Limb (tissue), 2 donors: Measurements from ENCODE around the gene C1orf226.
"Not testable (repeated sequence)": the region's sequence is repeated elsewhere in the genome, so short reads cannot be mapped to it uniquely, and the experiment has no call there.

Experiments used
- DNase-seq, 2 donors: peaks; one replicate each; pipeline ENCODE4 v3.0.0-alpha.2; 2016; ENCODE audit errors: extremely low spot score in 2 of 2

Gene C1orf226

DNA sequence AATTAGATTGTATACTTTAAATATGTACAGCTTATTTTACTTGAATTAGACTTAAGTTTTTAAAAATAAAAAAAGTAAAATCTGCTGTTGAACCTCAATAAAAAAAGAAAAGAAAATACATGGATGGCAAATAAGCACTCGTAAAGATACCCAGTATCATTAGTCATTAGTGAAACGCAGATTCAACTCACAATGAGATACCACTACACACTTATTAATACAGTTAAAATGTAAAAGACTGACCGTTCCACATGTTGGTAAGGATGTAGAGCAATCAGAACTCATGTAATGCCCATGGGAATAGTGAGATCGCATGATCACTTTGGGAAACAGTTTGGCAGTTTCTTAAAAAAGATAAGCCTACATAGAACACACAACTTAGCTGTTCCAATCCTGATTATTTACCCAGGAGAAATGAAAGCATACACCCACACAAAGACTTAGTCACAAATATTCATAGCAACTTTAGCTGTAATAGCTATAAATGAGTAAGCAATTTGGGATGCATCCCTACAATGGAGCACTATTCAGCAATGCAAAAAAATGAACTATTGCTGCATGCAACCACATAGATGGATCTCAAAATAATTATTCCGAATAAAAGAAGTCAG is 23.1 kb downstream of the C1orf226 start:
- no peak for DNase-seq

DNA sequence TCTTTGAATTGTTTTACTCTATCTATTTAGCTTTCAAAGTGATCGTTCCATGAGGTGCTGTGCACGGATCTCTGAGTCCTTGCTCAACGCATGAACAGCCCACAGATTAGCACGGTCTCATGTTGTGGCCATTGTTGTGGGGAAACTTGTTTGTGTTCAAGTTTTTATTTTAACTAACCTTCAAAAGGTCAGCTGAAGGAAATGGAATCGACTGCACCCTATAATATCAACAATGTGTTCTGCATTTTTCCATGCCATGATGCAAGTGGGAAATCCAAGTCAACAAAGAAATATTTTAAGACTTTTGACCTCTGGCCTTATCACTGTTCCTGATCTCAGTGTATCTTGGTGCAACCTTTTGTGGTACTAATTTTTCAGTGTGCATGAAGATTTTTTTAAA is 24.3 kb downstream of the C1orf226 start:
- no peak for DNase-seq

DNA sequence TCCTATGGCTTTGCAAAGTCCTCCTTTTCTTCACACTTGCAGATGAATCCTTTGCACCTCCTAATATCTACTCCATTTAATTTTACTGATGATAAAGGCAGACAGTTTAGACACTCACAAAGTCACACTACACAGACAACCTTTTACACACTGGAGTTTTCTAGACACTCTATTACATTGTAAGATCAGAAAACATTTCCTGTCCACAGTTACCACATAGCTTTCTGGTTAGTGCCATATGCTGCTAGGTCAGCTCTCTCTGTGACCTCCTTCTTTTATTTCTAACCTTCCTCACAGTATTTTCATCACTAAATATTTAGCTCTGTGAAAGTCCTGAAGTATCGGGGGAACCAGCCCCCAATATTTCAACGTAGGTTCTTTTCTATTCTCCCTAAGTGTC is 25.3 kb downstream of the C1orf226 start:
- no peak for DNase-seq

DNA sequence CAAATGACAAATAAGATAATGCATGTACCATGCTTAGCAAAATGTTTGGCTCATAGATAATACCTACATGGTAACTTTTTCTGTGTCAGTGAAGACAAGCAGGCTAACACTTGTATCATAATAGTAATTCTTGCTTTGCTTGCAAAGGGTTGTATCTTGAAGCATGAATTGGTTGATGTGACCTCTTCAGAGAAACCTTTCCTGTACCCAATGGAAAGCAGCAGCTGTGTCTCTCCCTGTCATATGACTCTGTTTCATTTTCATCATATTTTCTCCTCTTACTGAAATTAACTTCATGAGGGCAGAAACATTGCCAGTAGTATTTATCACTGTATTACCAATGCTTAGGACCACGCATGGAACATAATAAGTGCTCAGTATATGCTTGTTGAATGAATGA is 26.0 kb downstream of the C1orf226 start:
- DNase-seq: no peak

DNA sequence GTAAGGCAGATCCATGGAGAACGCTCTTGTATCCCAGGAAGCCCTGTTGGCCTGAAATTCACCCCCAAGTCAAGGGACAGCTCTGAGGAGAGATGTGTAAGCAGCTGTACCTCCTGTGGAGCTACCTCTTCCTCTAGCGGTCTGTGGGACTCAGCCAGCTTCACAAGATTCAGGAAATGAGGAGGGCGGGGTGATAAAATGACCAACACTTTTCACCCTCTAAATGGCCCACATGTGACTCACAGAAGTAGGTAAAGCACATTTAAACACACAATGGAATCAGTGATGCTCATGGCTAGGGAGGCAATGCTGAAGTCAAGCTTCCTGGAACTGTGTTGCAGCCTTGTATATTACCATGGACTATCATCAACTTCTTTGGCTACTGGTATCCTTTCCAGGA is 30.5 kb downstream of the C1orf226 start, which contains the start of gene SH2D1B:
Gene SH2D1B (minus strand): TSS at position 135 of the 400 bp plus-strand sequence. CDS start 120 bp downstream, at position 15.
- DNase-seq: no peak

DNA sequence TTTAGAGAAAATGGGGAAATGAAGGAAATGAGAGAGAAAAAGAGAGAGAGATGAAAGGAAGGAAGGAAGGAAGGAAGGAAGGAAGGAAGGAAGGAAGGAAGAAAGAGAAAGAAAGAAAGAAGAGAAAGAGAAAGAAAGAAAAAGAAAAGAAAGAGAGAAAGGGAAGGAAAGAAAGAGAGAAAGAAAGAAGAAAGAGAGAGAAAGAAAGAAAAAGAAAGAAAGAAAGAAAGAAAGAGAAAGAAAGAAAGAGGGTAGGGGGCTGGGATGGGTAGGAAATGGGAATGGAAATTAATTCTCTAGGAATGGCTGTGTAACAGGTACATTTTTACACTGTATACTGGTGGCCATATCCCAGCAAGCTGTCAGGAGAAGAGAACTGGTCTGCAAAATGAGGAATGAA is 34.7 kb downstream of the C1orf226 start:
- DNase-seq: no peak

DNA sequence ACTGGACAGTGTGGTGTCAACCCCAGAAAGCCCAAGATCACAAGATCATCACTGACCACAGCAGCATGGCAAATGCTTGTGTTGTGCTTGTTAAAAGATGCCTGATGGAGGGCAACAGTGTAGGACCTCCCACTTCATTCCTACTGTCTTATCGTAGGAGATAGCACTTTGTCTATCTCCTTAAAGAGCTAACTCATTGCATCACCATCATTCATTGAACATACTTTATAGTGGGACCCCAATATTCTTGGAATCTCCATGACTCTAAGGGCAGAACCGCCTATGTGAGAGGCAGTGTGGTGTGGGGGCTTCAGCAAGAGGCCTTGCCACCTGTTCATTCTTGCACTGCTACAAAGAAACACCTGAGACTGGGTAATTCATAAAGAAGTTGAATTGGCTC is 35.4 kb downstream of the C1orf226 start:
- DNase-seq: no peak

DNA sequence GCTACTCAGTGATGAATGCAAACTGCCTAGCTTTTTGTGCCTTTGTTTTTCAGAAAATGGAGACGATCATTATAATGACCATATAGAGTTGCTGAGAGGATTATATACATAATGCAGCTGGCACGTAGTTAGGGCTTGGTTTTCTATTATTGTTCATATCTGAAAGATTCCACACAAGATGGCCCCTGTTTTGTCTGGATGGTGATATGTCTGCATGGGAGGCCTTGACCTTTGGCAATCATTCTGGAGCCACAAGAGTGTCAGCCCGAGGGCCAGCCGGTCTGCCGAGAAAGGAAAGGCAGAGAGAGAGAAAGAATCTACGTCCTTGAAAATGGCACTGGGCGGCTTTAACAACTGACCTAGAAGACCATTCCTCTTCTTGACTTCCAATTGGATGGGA is 36.1 kb downstream of the C1orf226 start:
- DNase-seq: no peak

DNA sequence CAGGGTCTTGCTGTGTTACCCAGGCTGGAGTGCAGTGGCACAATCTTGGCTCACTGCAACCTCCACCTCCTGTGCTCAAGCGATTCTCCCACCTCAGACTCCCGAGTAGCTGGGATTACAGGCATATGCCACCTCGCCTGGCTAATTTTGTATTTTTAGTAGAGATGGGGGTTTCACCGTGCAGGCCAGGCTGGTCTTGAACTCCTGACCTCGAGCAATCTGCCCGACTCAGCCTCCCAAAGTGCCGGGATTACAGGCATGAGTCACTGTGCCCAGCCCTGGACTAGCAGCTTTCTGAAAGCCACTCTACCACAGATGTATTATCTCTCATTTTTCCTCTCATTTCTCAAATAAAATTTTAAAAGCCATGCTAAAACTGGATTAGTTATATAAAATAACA is 37.1 kb downstream of the C1orf226 start:
- DNase-seq: not testable (repeated sequence)

DNA sequence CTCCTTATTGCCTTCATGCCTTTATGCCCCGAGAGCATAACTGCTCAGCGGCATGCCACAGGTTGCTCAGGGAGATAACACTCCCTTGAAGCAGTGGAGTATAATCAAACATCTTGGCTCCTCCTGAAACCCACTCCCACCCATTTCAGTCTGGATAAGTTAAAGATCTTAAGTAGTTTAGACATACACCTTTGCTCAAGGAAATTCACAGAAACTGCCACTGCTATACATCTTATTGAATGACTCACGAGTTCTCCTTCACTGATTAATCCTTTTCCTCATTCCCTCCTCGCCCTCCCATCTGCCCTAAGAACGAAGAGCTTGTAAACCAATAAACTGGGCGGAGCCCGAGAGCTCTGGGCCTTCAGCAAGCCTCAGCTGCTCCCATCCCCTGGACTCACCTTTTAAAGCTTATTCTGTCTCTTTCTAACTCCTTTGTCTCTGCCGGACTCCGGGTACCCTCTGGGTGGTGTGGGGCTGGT is 38.0 kb downstream of the C1orf226 start:
- not testable (repeated sequence) for DNase-seq

DNA sequence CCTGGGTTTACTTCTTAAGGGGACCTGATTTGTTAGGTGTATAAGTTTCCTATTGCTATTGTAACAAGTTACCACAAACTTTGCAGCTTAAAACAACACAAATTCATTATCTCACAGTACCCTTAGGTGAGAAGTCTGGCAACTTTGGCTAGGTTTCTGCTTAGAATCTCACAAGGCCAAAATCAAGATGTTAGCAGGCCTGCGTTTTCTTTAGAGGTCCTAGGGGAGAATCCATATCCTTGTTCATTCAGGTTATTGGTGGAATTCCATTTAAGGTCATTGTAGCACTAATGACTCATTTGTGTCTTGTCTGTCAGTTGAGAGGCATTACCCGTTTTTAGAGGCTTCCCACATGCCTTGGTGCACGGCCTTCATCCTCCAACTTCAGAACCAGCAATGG is 38.6 kb downstream of the C1orf226 start:
- no peak for DNase-seq

DNA sequence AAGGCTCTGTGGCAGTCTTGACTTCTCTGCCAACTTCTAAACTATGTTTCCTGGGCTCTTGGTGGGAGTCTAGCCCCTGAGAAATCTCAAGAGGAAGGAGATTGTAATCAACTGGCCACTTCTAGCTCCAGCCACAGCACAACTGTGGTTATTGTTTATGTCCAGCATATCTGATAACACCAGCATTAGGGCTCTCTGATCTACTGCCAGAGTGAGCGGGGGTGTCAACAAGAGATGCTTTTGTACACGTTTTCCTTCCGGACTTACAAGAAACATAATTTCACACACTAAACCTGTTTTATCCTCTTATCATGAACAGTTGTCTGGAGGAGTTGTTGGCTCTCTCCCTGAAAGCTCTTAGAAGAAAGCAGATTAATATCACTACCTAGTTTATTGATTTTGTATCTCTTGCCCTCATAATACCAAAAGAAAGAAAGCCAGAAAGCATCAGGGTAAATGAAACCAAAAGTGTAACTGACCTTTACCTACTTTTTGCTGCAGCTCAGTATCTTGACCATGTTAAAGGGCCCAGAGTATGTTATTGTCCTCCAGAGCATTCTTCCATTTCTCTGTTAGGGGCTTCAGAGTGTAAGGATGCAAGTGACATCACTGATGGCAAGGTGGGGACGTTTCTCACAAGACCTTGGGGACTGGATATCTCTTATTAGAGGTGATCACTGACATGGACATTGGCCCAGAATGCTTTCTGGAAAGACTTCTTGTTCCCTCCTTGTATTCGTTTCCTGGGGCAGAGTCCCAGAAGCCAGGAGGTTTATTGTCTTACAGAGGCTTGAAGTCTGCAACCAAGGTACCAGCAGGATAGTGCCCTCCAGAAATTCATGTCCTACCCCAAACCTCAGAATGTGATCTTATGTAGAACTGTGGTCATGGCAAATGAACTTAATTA is 40.0 kb downstream of the C1orf226 start:
- DNase-seq: no peak

DNA sequence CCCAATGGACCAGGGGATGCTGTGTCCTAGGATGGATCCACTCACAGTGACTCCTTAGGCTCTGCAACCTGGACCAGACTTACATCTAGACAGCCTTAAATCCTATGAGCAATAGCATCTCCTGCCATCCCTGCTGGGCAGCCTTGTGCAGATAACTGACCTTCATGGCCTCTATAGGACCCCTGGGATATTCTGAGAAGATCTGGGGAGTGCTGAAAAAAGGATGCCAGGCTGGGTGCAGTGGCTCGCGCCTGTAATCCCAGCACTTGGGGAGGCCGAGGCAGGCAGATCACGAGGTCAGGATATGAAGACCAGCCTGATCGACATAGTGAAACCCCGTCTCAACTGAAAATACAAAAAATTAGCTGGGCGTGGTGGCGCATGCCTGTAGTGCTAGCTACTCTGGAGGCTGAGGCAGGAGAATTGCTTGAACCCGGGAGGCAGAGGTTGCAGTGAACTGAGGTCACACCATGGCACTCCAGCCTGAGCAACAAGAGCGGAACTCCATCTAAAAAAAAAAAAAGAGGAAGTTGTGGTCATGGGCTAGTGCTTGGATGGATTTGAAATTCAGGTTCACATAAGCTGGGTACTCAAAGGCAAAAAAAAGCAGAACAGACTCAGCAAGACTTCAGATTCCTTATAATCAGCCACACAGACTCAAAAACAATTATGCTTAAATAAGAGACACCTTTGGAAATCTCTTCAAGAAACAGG is 41.3 kb downstream of the C1orf226 start:
- no peak for DNase-seq

DNA sequence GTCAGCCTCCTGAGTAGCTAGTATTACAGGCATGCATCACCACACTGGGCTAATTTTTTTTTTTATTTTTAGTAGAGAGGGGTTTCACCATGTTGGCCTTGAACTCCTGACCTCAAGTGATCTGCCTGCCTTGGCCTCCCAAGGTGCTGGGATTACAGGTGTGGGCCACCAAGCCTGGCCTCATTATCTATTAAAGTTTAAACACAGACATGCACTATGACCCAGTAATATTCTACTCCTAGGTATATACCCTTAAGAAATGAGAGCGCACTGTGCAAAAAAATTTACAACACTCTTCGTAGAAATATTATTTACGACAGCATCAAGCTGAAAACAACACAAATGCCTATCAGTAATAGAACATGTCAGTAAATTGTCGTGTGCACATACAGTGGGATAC is 49.1 kb downstream of the C1orf226 start:
- DNase-seq: no peak

DNA sequence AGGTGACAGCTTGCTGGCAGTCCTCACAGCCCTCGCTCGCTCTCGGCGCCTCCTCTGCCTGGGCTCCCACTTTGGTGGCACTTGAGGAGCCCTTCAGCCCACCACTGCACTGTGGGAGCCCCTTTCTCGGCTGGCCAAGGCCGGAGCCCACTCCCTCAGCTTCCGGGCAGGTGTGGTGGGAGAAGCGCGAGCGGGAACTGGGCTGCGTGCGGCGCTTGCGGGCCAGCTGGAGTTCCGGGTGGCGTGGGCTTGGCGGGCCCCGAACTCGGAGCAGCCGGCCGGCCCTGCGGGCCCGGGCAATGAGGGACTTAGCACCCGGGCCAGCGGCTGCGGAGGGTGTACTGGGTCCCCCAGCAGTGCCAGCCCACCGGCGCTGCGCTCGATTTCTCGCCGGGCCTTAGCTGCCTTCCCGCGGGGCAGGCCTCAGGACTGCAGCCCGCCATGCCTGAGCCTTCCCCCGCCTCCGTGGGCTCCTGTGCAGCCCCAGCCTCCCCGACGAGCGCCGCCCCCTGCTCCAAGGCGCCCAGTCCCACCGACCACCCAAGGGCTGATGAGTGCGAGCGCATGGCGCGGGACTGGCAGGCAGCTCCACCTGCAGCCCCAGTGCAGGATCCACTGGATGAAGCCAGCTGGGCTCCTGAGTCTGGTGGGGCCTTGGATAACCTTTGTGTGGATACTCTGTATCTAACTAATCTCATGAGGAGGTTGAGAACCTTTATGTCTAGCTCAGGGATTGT is 51.6 kb downstream of the C1orf226 start:
- DNase-seq: not testable (repeated sequence)
